Measurements from ENCODE around the gene CELF6.

CELF6 gene

GRCh38 chr15:72331021-72331420 lies 11.1 kb upstream of the CELF6 start:
- no peak for TF ChIP-seq CTCF (IDR thresholded peaks at IDR 0.05; ENCODE audit: control insufficient read depth, insufficient read depth, low read depth, low read length, missing control alignments)
- no peak for DNase-seq (ENCODE audit: low read depth)
- H3K4me3 ChIP-seq (ENCODE audit: control insufficient read depth, low read depth, low read length): no peak overlapping the region

- no peak for TF ChIP-seq CTCF (IDR thresholded peaks at IDR 0.05; ENCODE audit: control insufficient read depth, insufficient read depth, low read depth, low read length, missing control alignments)
- no peak for DNase-seq (ENCODE audit: low read depth)
- no peak overlapping the region for H3K4me3 ChIP-seq (ENCODE audit: control insufficient read depth, low read depth, low read length)
Measured at GRCh38 chr15:72323752-72324151, 3.8 kb upstream of the CELF6 start.

GRCh38 chr15:72319360-72319984 lies 485 bp downstream of the CELF6 start:
- no peak for TF ChIP-seq CTCF (IDR thresholded peaks at IDR 0.05; ENCODE audit: control insufficient read depth, insufficient read depth, low read depth, low read length, missing control alignments)
- DNase-seq (ENCODE audit: low read depth): no peak
- H3K4me3 ChIP-seq (ENCODE audit: control insufficient read depth, low read depth, low read length): peak overlapping the region; percentile 46

- no peak overlapping the region for H3K4me3 ChIP-seq (ENCODE audit: control insufficient read depth, low read depth, low read length)
- TF ChIP-seq CTCF (IDR thresholded peaks at IDR 0.05; ENCODE audit: control insufficient read depth, insufficient read depth, low read depth, low read length, missing control alignments): no peak
- DNase-seq (ENCODE audit: low read depth): no peak
Measured at GRCh38 chr15:72318408-72318942, 1.5 kb downstream of the CELF6 start.

- no peak overlapping the region for H3K4me3 ChIP-seq (ENCODE audit: control insufficient read depth, low read depth, low read length)
- no peak for DNase-seq (ENCODE audit: low read depth)
- TF ChIP-seq CTCF (IDR thresholded peaks at IDR 0.05; ENCODE audit: control insufficient read depth, insufficient read depth, low read depth, low read length, missing control alignments): no peak
Measured at GRCh38 chr15:72315706-72316370, 4.1 kb downstream of the CELF6 start.

GRCh38 chr15:72313881-72314280 lies 6.1 kb downstream of the CELF6 start:
- DNase-seq (ENCODE audit: low read depth): no peak
- no peak overlapping the region for H3K4me3 ChIP-seq (ENCODE audit: control insufficient read depth, low read depth, low read length)
- TF ChIP-seq CTCF (IDR thresholded peaks at IDR 0.05; ENCODE audit: control insufficient read depth, insufficient read depth, low read depth, low read length, missing control alignments): no peak

All from AG09309 (cell line).